ENCODE data around the gene SKA3.

DNA sequence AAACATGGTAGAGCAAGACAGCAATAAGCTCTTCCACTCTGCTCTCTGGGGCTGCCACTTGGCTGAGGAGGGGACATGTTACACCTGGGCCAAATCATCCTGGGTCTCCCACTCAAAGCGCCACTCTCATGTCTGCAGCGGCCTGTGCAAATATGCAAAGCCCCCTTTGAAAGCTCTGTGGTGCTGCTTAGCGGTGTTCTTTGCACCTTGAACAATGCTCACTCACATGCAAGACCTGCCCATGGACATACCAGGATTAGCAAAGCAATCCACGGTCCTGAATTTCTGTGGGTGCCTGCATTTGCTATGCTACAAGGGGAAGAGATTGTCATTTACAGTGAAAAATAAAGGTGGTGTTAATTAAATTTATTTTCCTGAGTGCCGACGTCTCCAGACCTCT lies 48.7 kb upstream of the SKA3 start:
- TF ChIP-seq HOXD13 (CRISPR knock-in tag; IDR thresholded peaks at IDR 0.05; ENCODE audit: borderline replicate concordance): no peak
- no peak for TF ChIP-seq ZNF24 (tag by site-specific recombination; IDR thresholded peaks at IDR 0.05)
- no peak for TF ChIP-seq ZNF324 (tag by site-specific recombination; IDR thresholded peaks at IDR 0.05)
- no peak for TF ChIP-seq ZNF530 (tag by site-specific recombination; IDR thresholded peaks at IDR 0.05; ENCODE audit: low read depth)
- no peak for TF ChIP-seq CTCF (tag by site-specific recombination; IDR thresholded peaks at IDR 0.05)
- TF ChIP-seq ZNF138 (tag by site-specific recombination; IDR thresholded peaks at IDR 0.05; ENCODE audit: borderline replicate concordance): no peak
- TF ChIP-seq ZNF624 (tag by site-specific recombination; IDR thresholded peaks at IDR 0.05): no peak
- no peak for TF ChIP-seq ZBTB8A (tag by site-specific recombination; IDR thresholded peaks at IDR 0.05)
- TF ChIP-seq ZNF174 (tag by site-specific recombination; IDR thresholded peaks at IDR 0.05): no peak
- TF ChIP-seq ZSCAN30 (tag by site-specific recombination; IDR thresholded peaks at IDR 0.05): no peak
- no peak for TF ChIP-seq ZNF133 (tag by site-specific recombination; IDR thresholded peaks at IDR 0.05)
- TF ChIP-seq ZNF76 (tag by site-specific recombination; IDR thresholded peaks at IDR 0.05; ENCODE audit: borderline replicate concordance, low read depth): no peak
